Measurements from ENCODE around the gene HOTAIR. TPM values are rescaled to one million over a fixed set of nuclear protein-coding genes. Genes with fewer than 3 reads are reported as not detected.
A peak's percentile ranks its signal among the peaks of the same experiment; 100 is the strongest.

Gene HOTAIR
- total RNA-seq, 1 donor = not detected

- peak overlapping the region; percentile 11 for H3K4me3 ChIP-seq (ENCODE audit: low read depth, low read length)
- peak; percentile 62 for DNase-seq (ENCODE audit: low read depth)
- peak; percentile 64 for TF ChIP-seq CTCF (IDR thresholded peaks at IDR 0.05; ENCODE audit: insufficient read depth, low read length)
Observed at GRCh38 chr12:53989227-53990113, 14.7 kb upstream of the HOTAIR start.

GRCh38 chr12:53988541-53989226 is 13.9 kb upstream of the HOTAIR start:
- H3K4me3 ChIP-seq (ENCODE audit: low read depth, low read length) = no peak overlapping the region
- no peak for TF ChIP-seq CTCF (IDR thresholded peaks at IDR 0.05; ENCODE audit: insufficient read depth, low read length)
- DNase-seq (ENCODE audit: low read depth) = no peak

- H3K4me3 ChIP-seq (ENCODE audit: low read depth, low read length) = no peak overlapping the region
- no peak for DNase-seq (ENCODE audit: low read depth)
- no peak for TF ChIP-seq CTCF (IDR thresholded peaks at IDR 0.05; ENCODE audit: insufficient read depth, low read length)
Observed at GRCh38 chr12:53987787-53988230, 13.1 kb upstream of the HOTAIR start.

- no peak overlapping the region for H3K4me3 ChIP-seq (ENCODE audit: low read depth, low read length)
- DNase-seq (ENCODE audit: low read depth) = no peak
- TF ChIP-seq CTCF (IDR thresholded peaks at IDR 0.05; ENCODE audit: insufficient read depth, low read length) = no peak
Observed at GRCh38 chr12:53986686-53987483, 12.1 kb upstream of the HOTAIR start.

- H3K4me3 ChIP-seq (ENCODE audit: low read depth, low read length) = no peak overlapping the region
Observed at GRCh38 chr12:53985994-53986685, 11.4 kb upstream of the HOTAIR start.

More at GRCh38 chr12:53985994-53986685, 11.4 kb upstream of the HOTAIR start:
- TF ChIP-seq CTCF (IDR thresholded peaks at IDR 0.05; ENCODE audit: insufficient read depth, low read length) = no peak
- no peak for DNase-seq (ENCODE audit: low read depth)
